ENCODE data around the gene U2AF1L4. TPM values are rescaled to one million over a fixed set of nuclear protein-coding genes. Genes with fewer than 3 reads are reported as not detected.

The U2AF1L4 gene
- total RNA-seq, 1 experiment from 2014 or later: 24.6 TPM

- Mint-ChIP-seq H3K4me3 (ENCODE audit: unreplicated experiment) (no peak overlapping the region), H3K27ac (ENCODE audit: unreplicated experiment) (no peak overlapping the region), H3K4me1 (ENCODE audit: low read depth, unreplicated experiment) (peaks cover 6% of the 10 kb centered on the region), H3K36me3 (ENCODE audit: insufficient read depth, unreplicated experiment) (no peaks in the 10 kb centered on the region), H3K27me3 (ENCODE audit: insufficient read depth, unreplicated experiment) (no peaks in the 10 kb centered on the region), H3K9me3 (ENCODE audit: unreplicated experiment) (no peaks in the 10 kb centered on the region)
- H3K9me3 ChIP-seq: no peaks in the 10 kb centered on the region; the same call in 1 of the 2 replicates
- no peak overlapping the region for H3K4me3 ChIP-seq (ENCODE audit: low read depth, low read length)
- no peaks in the 10 kb centered on the region for H3K36me3 ChIP-seq (ENCODE audit: control insufficient read depth, insufficient read depth, low read length)
- CTCF ChIA-PET: interaction anchor here (0.6 to 1.7 kb wide), 5 partner anchors 9 to 125 kb away, joined by 5 to 8 read pairs (median 6); partner anchors contain the start of gene COX6B1
- BruUV-seq (replicated peaks): no TSS peak
- POLR2A ChIA-PET: no interaction called here
- no peaks in the 10 kb centered on the region for H3K27me3 ChIP-seq (replicated peaks; ENCODE audit: control insufficient read depth, insufficient read depth, low read length)
- H3K4me1 ChIP-seq: no peaks in the 10 kb centered on the region
- peak; percentile 90 to 93 for DNase-seq
- TF ChIP-seq CTCF (IDR thresholded peaks at IDR 0.05; ENCODE audit: insufficient read depth in 1 of 2, low read depth in 1 of 2, low read length in 1 of 2, severe bottlenecking in 1 of 2, unreplicated experiment in 1 of 2): peak; percentile 98 to 99
- intact Hi-C loops (cut with micrococcal nuclease; ENCODE audit: unreplicated experiment): loop anchor here (1.0 to 2.0 kb wide), 5 partner anchors 8 to 237 kb away; no protein-coding TSS in a partner anchor
These were observed 51.2 kb downstream of the U2AF1L4 start for GRCh38 chr19:35693835-35694599.

- Mint-ChIP-seq H3K27me3 (ENCODE audit: insufficient read depth, unreplicated experiment) (no peaks in the 10 kb centered on the region), H3K4me1 (ENCODE audit: low read depth, unreplicated experiment) (peaks cover 6% of the 10 kb centered on the region), H3K36me3 (ENCODE audit: insufficient read depth, unreplicated experiment) (no peaks in the 10 kb centered on the region), H3K4me3 (ENCODE audit: unreplicated experiment) (no peak overlapping the region), H3K27ac (ENCODE audit: unreplicated experiment) (no peak overlapping the region), H3K9me3 (ENCODE audit: unreplicated experiment) (no peaks in the 10 kb centered on the region)
- H3K9me3 ChIP-seq: no peaks in the 10 kb centered on the region; the same call in 1 of the 2 replicates
- no TSS peak for BruUV-seq (replicated peaks)
- H3K27me3 ChIP-seq (replicated peaks; ENCODE audit: control insufficient read depth, insufficient read depth, low read length): no peaks in the 10 kb centered on the region
- no peaks in the 10 kb centered on the region for H3K4me1 ChIP-seq
- TF ChIP-seq CTCF (IDR thresholded peaks at IDR 0.05; ENCODE audit: insufficient read depth in 1 of 2, low read depth in 1 of 2, low read length in 1 of 2, severe bottlenecking in 1 of 2, unreplicated experiment in 1 of 2): no peak
- ChIA-PET CTCF (interaction anchor here (0.7 to 0.8 kb wide), 2 partner anchors 9 to 652 kb away, joined by 4 to 6 read pairs; partner anchors contain the start of gene HPN), POLR2A (no interaction called here)
- no peaks in the 10 kb centered on the region for H3K36me3 ChIP-seq (ENCODE audit: control insufficient read depth, insufficient read depth, low read length)
- intact Hi-C loops (cut with micrococcal nuclease; ENCODE audit: unreplicated experiment): loop anchor here (1.0 to 2.0 kb wide), 4 partner anchors 9 to 238 kb away; no protein-coding TSS in a partner anchor
- no peak for DNase-seq
- no peak overlapping the region for H3K4me3 ChIP-seq (ENCODE audit: low read depth, low read length)
These were observed 51.8 kb downstream of the U2AF1L4 start for GRCh38 chr19:35693422-35693821.

Other genes starting within 250 kb of the U2AF1L4 start
- gene DMKN, start 231.8 kb downstream of the U2AF1L4 start, total RNA-seq (2022): 341 and 354 TPM in 2 replicates
- not detected in 2 replicates for gene SBSN, start 217.1 kb downstream of the U2AF1L4 start, total RNA-seq (2022)
- gene GAPDHS, start 212.0 kb downstream of the U2AF1L4 start, total RNA-seq (2022): not detected in 2 replicates
- 126 and 140 TPM in 2 replicates for gene TMEM147, start 199.8 kb downstream of the U2AF1L4 start, total RNA-seq (2022)
- gene ATP4A, start 181.8 kb downstream of the U2AF1L4 start, total RNA-seq (2022): not detected in 2 replicates
- not detected in 2 replicates for gene PMIS2, start 159.2 kb downstream of the U2AF1L4 start, total RNA-seq (2022)
- 26.4 and 27.9 TPM in 2 replicates for gene HAUS5, start 132.7 kb downstream of the U2AF1L4 start, total RNA-seq (2022)
- gene RBM42, start 116.4 kb downstream of the U2AF1L4 start, total RNA-seq (2022): 140 and 165 TPM in 2 replicates
- 0.77 and 1.3 TPM in 2 replicates for gene ETV2, start 103.7 kb downstream of the U2AF1L4 start, total RNA-seq (2022)
- gene COX6B1, start 97.1 kb downstream of the U2AF1L4 start, total RNA-seq (2022): 551 and 639 TPM in 2 replicates
- not detected in 2 replicates for gene UPK1A, start 78.9 kb downstream of the U2AF1L4 start, total RNA-seq (2022)
- gene ZBTB32, start 40.9 kb downstream of the U2AF1L4 start, total RNA-seq (2022): not detected in 2 replicates
- 54.2 and 62.6 TPM in 2 replicates for gene KMT2B, start 27.4 kb downstream of the U2AF1L4 start, total RNA-seq (2022)
- 10.1 and 11.3 TPM in 2 replicates for gene IGFLR1, start 3.0 kb downstream of the U2AF1L4 start, total RNA-seq (2022)
- 70.2 and 70.5 TPM in 2 replicates for gene PSENEN, start 233 bp upstream of the U2AF1L4 start, total RNA-seq (2022)
- gene LIN37, start 3.2 kb upstream of the U2AF1L4 start, total RNA-seq (2022): 8.1 and 10.2 TPM in 2 replicates
- gene HSPB6, start 11.6 kb upstream of the U2AF1L4 start, total RNA-seq (2022): 0.48 and 0.81 TPM in 2 replicates
- 34.6 and 37.0 TPM in 2 replicates for gene PROSER3, start 12.8 kb upstream of the U2AF1L4 start, total RNA-seq (2022)
- 17.8 and 18.3 TPM in 2 replicates for gene ARHGAP33, start 30.1 kb upstream of the U2AF1L4 start, total RNA-seq (2022)
- 0.28 TPM in 1 of 2 replicates, not detected in the other for gene PRODH2, start 67.4 kb upstream of the U2AF1L4 start, total RNA-seq (2022)
- not detected in 2 replicates for gene NPHS1, start 107.1 kb upstream of the U2AF1L4 start, total RNA-seq (2022)
- 0.14 TPM in 1 of 2 replicates, not detected in the other for gene KIRREL2, start 111.5 kb upstream of the U2AF1L4 start, total RNA-seq (2022)
- 4.6 and 6.5 TPM in 2 replicates for gene APLP1, start 123.2 kb upstream of the U2AF1L4 start, total RNA-seq (2022)
- gene NFKBID, start 155.1 kb upstream of the U2AF1L4 start, total RNA-seq (2022): 8.0 and 10.5 TPM in 2 replicates
- not detected in 2 replicates for gene HCST, start 157.1 kb upstream of the U2AF1L4 start, total RNA-seq (2022)
- gene TYROBP, start 162.9 kb upstream of the U2AF1L4 start, total RNA-seq (2022): not detected in 2 replicates
- gene LRFN3, start 191.0 kb upstream of the U2AF1L4 start, total RNA-seq (2022): 10.2 and 12.4 TPM in 2 replicates
- 26.2 and 28.1 TPM in 2 replicates for gene SDHAF1, start 249.8 kb upstream of the U2AF1L4 start, total RNA-seq (2022)

Measured in Caco-2 (cell line).